AG20443 (cell line): ENCODE results near the gene MAP4K3.

ENCODE experiments used
- DNase-seq: peaks from one replicate; pipeline ENCODE4 v3.0.0; 2012; ENCODE audit warnings: low spot score, mixed read lengths

Gene MAP4K3

DNA sequence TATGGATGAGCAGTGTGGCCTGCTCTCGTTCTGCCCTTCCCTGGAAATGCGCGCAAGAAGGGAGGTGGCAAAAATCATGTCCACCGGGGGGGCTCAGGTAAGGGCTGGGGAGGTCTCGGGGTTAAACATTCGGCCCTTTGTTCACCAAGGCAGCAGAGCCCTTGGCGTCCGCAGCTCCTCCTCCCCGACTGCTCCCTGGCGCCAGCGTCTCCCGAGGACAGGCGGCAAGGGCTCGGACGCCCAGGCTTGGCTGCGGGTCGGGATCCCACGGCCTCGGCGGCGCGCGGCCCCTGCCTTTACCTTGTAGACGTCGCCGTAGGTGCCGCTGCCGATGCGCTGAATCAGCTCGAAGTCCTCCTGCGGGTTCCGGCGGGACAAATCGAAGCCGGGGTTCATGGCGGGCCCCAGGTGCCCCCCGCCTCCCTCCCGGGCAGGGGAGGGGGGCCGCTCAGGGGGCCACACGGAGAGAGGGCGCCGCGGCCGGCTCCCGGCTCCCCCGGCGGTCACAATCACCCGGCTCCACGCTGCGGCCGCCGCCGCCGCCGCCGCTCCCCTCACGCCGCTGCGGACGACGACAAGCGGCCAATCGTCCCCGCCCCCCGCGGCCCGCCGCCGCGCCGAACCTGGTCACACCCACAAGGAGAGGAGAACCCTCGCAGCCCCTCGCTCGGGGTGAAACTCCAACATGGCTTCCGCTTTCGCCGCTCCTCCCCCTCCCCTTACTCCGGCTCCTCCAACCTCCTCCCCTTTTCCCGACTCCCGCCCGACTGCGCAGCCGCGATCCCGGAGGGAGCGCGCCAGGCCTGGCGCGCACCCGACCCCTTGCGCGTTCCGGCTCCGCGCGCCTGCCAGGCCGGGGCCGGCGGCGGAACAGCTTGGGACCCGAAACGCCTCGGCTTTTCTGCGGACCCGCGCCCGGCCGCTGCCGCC lies at the start of gene MAP4K3:
MAP4K3 (minus strand) TSS at position 694 of the 930 bp plus-strand sequence; CDS start at position 396, 298 bp downstream.
- peak; percentile 99 for DNase-seq

DNA sequence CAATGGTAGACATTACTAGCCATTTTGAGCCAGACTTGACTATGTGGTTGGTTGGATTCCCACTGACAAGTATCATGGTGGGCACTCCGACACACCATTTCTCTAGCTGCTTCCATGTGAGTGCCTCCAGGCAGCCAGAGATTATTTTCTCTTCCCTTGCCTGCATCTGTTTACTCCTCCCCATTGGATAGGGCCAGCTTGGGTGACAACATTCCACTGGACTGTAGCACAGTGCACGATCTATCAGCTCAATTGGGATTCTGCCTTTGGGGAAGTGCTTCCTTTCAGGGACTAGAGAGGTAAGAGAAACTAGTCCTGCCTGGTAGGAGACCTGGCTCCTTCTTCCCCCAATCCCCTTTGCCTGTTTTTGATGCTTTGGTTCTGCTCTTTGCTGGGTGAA lies 49.0 kb upstream of the MAP4K3 start:
- no peak for DNase-seq

DNA sequence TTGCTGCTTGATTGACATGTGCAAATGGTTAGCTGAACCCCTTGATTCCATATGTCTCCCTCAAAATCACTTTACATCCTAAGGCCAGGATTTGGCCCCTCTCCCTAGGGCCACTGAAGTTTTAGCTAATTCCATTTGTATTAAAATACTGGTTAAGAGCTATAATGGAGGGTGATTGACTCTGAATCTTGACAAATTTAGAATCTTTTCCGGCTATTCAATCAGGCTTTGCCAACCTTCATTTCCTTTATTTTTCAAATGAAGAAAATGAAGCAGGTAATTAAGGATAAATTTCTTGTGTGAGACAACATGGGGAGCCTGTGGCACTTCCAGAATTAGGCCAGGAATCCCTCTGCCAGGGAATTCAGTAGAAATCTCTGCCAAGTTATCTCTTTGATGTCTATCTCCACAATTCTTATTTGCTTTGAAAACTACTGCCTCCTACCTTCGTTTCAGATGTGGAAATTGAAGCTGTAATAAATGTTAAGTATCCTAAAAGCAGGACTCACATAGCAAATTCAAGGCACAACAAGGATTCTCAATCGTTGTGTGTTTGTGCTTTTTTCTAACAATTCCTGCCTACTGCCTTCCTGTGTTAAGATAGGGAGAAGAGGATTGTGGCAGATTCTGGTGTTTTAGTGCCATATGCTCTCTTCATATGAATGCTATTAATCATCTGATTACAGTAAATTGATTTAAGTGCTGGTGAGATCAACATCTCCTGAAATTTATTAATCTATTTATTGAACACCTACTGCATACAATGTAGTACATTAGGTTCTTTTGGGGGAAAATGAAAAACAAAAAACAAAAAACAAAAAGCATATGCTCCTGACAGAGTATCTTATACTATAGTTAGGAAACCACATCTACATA lies 47.8 kb upstream of the MAP4K3 start:
- DNase-seq = no peak

DNA sequence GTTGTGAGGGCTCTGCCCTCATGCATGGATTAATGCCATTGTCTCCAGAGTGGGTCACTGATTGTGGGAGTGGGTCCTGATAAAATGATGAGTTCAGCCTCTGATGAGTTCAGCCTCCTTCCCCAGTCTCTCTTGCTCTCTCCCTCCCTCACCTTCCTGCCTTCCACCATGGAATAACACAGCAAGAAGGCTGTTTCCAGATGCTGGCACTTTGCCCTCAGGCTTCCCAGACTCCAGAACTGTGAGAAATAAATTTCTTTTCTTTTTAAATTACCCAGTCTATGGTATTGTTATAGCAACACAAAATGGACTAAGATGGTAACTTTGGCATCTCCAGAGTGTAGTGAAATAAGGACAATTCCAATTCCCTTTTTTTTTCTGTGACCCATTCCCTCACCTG lies 47.1 kb upstream of the MAP4K3 start:
- no peak for DNase-seq

DNA sequence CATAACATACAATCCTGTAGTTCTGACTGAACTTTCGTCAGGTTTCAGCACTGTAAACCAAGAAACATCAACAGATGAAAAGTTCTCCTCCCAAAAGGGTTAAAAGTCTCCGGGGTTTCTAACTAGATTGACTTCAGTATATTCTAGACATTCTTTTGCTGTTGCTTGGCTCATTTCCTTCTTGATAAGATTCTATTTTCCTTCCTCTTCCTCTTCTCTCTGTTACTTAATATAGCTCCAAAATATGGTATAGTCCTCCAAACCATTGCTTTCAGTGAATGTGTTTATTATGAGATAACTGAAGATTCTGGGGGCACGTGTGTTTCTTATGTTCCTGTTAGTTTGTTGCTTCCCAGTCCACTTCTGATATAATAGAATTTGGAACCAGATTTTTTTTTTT lies 46.4 kb upstream of the MAP4K3 start:
- no peak for DNase-seq

DNA sequence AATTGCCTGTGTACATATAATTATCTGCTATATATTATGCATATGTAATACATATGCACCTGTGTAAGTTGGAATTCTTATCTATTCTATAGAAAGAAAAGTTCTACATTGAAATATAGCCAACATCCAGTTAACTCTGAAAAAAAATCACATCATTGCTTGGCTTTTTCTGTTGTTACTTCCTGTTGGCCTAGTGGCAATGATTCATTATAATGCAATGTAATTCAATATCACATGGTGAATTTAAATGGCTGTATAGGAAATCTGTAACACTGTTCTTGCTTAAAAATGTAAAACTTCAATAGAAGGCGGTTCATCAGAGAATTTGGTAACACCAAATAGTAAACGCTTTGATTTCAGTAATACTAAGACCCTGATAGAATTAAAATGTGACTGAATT lies 44.5 kb upstream of the MAP4K3 start:
- peak; percentile 39 for DNase-seq

DNA sequence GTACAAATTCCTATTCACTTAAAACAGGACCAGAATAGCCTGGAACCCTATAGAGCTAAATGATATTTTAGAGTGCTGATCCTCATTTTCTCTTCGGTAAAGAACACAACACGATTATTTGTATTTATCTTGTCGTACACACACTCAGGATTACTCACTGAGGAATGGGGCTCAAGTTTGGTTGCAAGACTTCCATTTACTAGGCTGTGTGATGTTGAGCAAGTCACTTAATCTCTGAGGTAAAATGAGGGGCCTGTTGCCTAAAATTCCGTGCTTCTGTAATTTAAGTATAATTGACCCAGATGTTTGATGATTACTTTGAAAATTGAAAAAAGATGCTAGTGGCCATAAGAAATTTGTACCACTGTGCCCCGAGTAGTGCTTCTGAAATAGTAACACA lies 42.6 kb upstream of the MAP4K3 start:
- no peak for DNase-seq

DNA sequence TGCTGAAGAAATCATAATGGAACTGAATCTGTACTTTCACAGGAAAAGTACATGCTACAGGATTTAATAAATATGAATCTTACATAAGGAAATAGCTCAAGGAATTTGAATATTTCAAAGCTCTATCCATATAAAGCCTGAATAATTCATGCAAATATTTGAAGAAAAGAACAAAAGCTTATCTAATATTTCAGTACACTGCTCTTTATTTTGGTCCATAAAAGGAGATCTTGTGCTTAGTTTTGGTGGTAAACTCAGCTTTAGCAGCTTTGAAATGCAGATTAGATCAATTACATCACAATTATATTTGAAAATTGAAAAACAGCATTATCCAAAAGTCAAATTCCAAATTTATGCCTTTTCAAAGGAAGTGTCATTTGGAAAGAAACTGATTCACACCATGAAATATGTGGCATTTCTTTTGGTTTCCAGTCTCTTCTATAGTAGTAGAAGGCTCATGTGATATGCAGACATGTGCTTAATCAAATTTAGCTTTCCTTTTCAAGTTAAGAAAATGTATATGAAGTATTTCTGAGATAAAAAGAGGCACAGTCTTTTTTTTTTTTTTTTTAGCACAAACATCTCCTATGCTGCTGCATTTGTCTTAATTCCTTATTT lies 42.1 kb upstream of the MAP4K3 start:
- no peak for DNase-seq

DNA sequence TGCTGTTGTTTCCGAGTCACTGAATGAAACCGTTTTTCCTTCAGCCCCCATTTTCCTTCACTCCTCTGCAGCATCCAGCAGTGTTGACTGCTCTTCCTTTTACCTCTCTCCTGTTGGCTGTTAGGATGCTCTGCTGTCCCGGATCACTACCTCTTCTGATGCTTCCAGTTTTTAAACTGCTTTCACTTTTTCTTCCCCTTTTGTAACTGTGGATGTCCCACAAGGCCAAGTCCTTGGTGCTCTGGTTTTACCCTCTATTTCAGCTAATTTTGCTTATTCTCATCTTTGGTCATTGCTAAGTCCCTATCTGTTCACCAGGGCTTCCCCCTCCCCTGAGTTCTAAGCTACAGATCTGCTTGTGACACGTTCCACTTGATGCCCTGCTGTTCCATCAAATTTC lies 39.4 kb upstream of the MAP4K3 start:
- DNase-seq = no peak

DNA sequence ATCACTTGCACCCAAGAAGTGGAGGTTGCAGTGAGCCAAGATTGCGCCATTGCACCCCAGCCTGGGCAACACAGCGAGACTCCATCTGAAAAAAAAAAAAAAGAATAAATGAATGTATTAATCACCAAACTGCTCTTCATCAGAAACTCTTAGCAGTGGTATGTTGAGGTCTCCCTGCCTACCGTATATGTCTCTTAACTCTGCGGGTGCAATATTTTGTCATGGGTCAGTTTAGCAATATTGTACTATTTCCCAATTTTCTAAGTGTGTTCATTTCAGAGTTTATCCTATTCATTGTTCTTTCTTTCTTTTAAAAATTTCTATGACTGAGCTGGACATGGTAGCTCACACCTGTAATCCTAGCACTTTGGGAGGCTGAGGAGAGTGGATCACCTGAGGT lies 37.9 kb upstream of the MAP4K3 start:
- DNase-seq = no peak

DNA sequence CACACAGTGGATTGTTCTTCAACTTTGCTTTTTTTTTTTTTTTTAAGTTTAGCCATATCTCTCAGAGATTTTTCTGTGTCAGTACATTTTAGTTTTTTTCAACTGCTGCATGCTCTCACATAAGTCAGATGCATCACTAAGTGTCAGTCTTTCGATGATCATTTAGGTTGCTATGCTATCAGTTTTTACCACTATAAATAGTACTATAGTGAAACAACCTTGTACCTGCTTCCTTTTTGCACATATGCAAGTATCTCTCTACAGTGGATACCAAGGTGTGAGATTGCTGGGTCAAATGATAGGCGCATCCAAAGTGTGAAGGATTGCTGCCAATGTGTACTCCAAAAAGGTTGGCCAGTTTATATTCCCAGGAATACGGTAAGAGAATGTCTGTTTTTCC lies 33.5 kb upstream of the MAP4K3 start:
- no peak for DNase-seq

DNA sequence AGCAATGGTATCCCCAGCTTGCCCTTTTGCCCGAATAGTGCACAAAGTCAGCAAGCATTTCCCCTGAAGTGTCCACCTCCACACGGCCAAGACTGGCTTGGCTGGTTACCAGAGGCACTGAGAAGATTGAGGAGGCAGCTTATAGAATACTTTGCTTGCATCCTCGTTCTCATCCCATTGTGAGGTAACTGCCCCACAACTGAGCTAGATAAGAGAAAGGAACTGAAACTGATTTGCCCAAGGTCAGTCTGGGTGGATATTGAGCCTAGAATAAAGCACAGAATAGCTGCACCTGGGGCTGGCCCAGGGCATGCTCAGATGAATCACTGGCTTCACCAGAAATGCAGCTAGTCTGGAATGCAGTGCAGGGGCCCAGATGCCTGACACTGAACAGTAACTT lies 32.7 kb upstream of the MAP4K3 start:
- DNase-seq = peak; percentile 58

DNA sequence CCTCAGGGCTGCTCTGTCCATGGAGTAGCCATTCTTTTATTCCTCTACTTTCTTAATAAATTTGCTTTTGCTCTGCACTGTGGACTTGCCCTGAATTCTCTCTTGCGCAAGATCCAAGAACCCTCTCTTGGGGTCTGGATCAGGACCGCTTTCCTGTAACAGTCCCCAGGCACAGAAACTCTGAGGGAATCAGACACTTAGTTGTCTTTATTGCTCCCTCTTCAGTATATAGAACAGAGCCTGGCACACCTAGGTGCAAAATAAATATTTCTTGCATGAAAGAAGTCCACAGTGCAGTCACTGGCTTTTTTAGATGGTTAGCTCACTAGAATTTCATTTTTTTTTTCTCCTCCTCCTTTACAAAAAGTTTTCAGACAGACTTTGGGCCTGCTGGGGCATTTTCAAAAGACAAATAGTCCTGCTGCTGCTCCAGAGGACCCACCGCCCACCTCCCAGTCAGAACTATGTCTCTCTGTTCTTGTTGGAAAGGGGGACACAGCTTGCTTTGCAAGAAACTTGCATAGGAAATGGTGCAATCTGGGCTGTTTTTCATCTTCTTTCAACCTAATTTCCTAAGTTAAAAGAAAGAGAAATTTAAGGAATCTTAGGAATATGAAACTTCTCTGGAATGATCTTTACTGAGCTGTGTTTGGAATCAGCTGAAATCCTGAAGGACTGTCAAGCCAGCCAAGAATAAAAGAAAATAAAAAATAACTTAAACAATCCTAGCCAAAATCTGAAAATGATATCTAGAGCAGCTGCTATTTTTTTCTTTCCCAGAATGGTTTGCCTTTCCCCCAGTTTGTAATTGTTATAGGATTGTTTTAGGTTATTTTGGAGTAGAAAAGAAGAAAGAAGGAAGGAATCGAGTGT lies 31.7 kb upstream of the MAP4K3 start:
- peak; percentile 25 for DNase-seq

DNA sequence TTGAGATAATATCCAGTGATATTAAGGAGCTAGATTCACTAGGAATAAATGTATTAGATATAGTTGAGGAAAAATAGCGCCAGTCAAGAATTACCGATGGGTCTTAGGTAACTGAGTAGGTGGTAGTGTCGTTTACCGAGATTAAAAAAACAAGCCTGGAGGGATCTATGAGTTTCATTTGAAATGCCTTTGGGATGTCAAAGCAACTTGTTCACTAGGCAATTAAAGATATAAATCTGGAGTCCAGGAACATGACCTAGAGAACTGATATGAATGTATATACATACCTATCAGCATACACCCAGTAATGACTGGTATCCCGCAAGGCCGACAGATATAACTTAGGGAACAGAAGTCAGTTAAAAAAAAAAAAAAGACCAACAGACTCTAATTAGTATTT lies 29.2 kb upstream of the MAP4K3 start:
- DNase-seq = no peak

DNA sequence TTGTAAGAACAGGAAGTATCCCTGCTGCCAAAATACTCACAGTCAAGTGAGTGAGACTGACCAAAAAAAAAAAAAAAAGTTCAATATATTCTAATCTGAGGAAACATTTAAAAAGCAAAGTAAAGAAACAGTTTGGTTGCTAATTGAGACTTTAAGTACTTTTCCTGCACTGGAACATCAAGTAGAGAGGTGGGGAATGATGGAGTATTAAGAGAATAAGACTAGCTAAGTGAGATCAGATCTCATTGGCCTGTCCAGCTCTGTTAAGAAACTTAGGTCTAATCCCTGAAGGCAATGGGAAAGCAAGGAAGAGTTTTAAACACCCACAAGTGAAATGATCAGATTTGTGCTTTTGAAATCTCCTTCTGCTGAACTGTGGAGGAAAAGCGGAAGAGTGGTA lies 27.8 kb upstream of the MAP4K3 start:
- DNase-seq = no peak

DNA sequence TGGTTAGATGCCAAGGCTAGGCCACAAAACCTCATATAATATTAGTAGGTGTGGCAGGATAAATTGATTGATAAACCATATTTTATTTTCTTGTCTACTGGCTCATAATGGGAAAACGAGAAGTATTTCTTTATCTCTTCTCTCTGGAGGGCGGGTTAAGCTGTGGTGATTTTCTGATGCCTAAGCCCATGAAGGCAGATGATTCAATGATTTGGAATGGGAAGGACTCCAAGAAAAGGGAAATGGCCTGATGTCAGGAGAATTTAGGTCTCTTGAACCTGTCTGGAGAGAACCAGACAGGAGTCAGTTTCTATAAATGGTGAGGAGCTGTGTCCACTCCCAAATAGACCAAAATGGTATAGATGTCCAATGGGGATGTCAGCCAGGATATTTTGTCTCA lies 18.7 kb upstream of the MAP4K3 start:
- DNase-seq = peak; percentile 15

DNA sequence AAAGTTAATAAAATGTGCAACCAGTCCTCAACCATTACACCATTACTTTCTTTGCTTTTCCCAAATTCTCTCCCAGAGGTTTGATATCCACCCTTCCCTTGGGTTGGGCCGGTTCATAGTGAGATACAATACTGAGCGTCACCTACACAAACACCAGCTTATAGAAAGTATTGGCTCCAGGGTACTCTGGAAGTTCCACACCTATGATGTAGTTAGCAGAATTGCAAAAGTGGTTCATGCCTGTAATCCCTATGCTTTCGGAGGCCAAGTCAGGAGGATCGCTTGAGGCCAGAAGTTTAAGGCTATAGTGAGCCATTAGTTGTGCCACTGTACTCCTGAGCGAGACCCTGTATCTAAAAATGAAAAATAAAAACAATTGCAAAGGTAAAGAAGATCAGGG lies 15.3 kb upstream of the MAP4K3 start:
- DNase-seq = no peak

DNA sequence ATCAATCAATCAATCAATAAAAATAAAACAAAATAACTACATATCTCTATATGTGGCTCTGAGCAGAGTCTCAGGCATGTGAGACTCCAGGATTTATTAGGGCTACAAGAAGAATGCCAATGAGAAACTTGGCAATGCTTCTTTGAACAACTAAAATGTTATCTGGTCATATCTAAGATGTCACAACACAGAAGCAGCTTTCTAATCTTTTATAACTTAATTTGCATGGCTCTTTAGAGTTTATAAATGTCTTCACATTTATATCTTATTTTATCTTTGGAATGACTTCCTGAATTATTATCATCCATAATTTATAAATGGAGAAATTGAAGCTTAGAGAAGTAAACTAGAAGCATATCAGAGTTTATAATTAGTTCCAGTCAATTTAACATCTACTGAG lies 14.9 kb upstream of the MAP4K3 start:
- no peak for DNase-seq

DNA sequence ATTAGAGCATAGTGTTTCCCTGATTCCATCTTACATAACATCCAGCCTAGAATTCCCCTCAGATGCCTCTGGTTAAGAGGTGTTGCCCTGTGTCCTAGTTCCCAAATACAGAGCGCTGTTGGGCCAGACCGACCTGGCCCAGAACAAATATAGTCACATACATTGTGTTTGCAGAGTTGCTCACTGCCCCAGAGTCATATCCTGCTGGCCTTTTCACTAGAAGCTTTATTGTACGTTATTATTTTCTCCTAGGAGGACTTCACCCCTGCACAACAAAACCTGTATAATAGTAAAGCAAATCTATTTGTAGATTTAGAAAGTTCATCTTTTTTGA lies 11.1 kb upstream of the MAP4K3 start:
- no peak for DNase-seq

DNA sequence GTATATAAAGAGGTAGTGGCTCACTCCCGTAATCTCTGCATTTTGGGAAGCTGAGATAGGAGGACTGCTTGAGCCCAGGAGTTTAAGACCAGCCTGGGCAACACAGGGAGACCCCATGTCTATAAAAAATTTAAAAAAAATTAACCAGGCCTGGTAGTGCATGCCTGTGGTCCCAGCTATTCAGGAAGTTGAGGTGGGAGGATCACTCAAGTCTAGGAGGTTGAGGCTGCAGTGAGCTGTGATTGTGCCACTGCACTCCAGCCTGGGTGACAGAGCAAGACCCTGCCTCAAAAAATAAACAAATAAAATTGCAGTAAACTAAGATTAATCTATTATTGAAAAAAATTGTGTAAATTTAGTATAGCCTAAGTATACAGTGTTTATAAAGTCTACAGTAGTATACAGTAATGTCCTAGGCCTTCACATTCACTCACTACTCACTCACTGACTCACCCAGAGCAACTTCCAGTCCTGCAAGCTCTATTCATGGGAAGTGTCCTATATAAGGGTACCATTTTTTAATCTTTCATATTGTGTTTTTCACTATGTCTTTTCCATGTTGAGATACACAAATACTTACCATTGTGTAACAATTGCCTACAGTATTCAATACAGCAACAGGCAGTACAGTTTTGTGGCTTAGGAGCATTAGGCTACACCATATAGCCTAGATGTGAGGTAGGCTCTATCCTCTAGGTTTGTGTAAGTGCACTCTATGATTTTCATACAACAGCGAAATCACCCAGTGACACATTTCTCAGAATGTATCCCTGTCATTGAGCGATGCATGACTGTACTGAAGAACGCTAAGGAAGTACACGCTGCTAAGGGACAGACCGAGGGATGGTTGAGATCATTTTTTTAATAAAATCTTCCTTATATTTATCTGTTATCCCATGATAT lies 10.4 kb upstream of the MAP4K3 start:
- no peak for DNase-seq

DNA sequence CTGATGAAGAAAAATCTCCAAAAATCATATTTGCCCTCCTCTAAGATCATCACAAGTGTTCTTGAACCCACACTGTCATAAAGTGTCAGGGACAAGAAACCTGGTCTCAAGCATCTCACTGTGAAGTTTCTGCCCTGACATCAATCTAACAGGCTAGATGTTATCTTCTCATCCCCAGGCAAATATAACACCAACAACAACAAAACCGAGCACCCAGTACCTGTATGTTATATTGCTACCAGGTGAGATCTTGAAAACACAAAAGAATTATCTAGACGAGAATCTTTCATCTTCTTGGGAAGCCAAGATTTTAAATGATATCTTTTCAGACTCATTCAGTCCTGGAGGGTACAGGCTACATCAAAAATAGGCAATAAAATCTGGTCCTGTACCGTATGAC lies 8.8 kb upstream of the MAP4K3 start:
- DNase-seq = no peak
